ENCODE measurements around the gene OPA1.

DNA sequence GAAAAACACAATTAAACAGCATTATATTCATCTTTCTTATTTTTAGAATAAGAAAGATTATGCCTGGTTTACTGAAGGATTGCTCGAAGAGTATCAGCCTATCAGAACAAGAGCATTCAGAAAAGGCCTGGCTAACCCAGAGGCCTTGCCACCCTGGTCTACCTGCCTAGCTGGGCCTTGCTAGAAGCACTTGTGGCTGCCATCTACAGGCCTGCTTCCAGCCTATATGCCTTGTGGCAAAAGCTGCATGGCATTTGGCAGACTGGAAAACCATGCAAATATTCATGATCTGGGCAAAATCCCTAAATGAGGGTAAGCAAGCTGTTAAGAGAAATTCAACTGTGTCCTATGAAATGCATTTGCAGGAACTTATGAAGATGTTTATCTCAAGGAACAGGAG is 29.0 kb upstream of the OPA1 start:
- TF ChIP-seq POLR2A (IDR thresholded peaks at IDR 0.05; ENCODE audit: low read depth), result no peak
- TF ChIP-seq, protein P1, sequence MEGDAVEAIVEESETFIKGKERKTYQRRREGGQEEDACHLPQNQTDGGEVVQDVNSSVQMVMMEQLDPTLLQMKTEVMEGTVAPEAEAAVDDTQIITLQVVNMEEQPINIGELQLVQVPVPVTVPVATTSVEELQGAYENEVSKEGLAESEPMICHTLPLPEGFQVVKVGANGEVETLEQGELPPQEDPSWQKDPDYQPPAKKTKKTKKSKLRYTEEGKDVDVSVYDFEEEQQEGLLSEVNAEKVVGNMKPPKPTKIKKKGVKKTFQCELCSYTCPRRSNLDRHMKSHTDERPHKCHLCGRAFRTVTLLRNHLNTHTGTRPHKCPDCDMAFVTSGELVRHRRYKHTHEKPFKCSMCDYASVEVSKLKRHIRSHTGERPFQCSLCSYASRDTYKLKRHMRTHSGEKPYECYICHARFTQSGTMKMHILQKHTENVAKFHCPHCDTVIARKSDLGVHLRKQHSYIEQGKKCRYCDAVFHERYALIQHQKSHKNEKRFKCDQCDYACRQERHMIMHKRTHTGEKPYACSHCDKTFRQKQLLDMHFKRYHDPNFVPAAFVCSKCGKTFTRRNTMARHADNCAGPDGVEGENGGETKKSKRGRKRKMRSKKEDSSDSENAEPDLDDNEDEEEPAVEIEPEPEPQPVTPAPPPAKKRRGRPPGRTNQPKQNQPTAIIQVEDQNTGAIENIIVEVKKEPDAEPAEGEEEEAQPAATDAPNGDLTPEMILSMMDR (IDR thresholded peaks at IDR 0.05), result no peak
- TF ChIP-seq POLR2AphosphoS5 (IDR thresholded peaks at IDR 0.05), result no peak
- TF ChIP-seq EP300 (IDR thresholded peaks at IDR 0.05), result no peak
